ENCODE data around the gene EXOC6.

Gene EXOC6

GRCh38 chr10:93068411-93069244 lies 220.3 kb downstream of the EXOC6 start:
- peak; percentile 59 for DNase-seq (ENCODE audit: low read depth)
- no peak overlapping the region for H3K9ac ChIP-seq (ENCODE audit: low read length)
- no peaks in the 10 kb centered on the region for H3K36me3 ChIP-seq (ENCODE audit: control insufficient read depth, insufficient read depth, low read length, severe bottlenecking)
- H3K27me3 ChIP-seq (replicated peaks; ENCODE audit: control insufficient read depth, insufficient read depth, low read length): peaks cover 92% of the 10 kb centered on the region
- H3K9me3 ChIP-seq (ENCODE audit: control insufficient read depth, low read length): no peaks in the 10 kb centered on the region
- no peak overlapping the region for H3K4me3 ChIP-seq (ENCODE audit: low read length)
- H3K4me1 ChIP-seq (ENCODE audit: control insufficient read depth, insufficient read depth, low read length): peaks cover 12% of the 10 kb centered on the region

GRCh38 chr10:93069245-93069561 lies 220.9 kb downstream of the EXOC6 start:
- H3K36me3 ChIP-seq (ENCODE audit: control insufficient read depth, insufficient read depth, low read length, severe bottlenecking): no peaks in the 10 kb centered on the region
- peaks cover 92% of the 10 kb centered on the region for H3K27me3 ChIP-seq (replicated peaks; ENCODE audit: control insufficient read depth, insufficient read depth, low read length)
- H3K4me1 ChIP-seq (ENCODE audit: control insufficient read depth, insufficient read depth, low read length): peaks cover 12% of the 10 kb centered on the region

GRCh38 chr10:93070378-93071176 lies 222.3 kb downstream of the EXOC6 start:
- Histone ChIP-seq H3K4me1 (ENCODE audit: control insufficient read depth, insufficient read depth, low read length) (peaks cover 12% of the 10 kb centered on the region), H3K36me3 (ENCODE audit: control insufficient read depth, insufficient read depth, low read length, severe bottlenecking) (no peaks in the 10 kb centered on the region), H3K9me3 (ENCODE audit: control insufficient read depth, low read length) (no peaks in the 10 kb centered on the region), H3K4me3 (ENCODE audit: low read length) (no peak overlapping the region), H3K9ac (ENCODE audit: low read length) (no peak overlapping the region), H3K27me3 (replicated peaks; ENCODE audit: control insufficient read depth, insufficient read depth, low read length) (peaks cover 92% of the 10 kb centered on the region)
- no peak for DNase-seq (ENCODE audit: low read depth)

More at GRCh38 chr10:93069245-93069561, 220.9 kb downstream of the EXOC6 start:
- no peak overlapping the region for H3K9ac ChIP-seq (ENCODE audit: low read length)
- no peak overlapping the region for H3K4me3 ChIP-seq (ENCODE audit: low read length)
- DNase-seq (ENCODE audit: low read depth): no peak
- H3K9me3 ChIP-seq (ENCODE audit: control insufficient read depth, low read length): no peaks in the 10 kb centered on the region

- Histone ChIP-seq H3K9ac (ENCODE audit: low read length) (no peak overlapping the region), H3K9me3 (ENCODE audit: control insufficient read depth, low read length) (no peaks in the 10 kb centered on the region), H3K36me3 (ENCODE audit: control insufficient read depth, insufficient read depth, low read length, severe bottlenecking) (no peaks in the 10 kb centered on the region), H3K27me3 (replicated peaks; ENCODE audit: control insufficient read depth, insufficient read depth, low read length) (peaks cover 92% of the 10 kb centered on the region), H3K4me1 (ENCODE audit: control insufficient read depth, insufficient read depth, low read length) (peaks cover 12% of the 10 kb centered on the region), H3K4me3 (ENCODE audit: low read length) (no peak overlapping the region)
- DNase-seq (ENCODE audit: low read depth): no peak
Observed at GRCh38 chr10:93071177-93071472, 222.8 kb downstream of the EXOC6 start.

GRCh38 chr10:93071674-93072224 lies 223.4 kb downstream of the EXOC6 start:
- DNase-seq (ENCODE audit: low read depth): no peak

GRCh38 chr10:93072225-93072712 lies 223.9 kb downstream of the EXOC6 start:
- H3K9me3 ChIP-seq (ENCODE audit: control insufficient read depth, low read length): no peaks in the 10 kb centered on the region
- H3K9ac ChIP-seq (ENCODE audit: low read length): no peak overlapping the region
- H3K36me3 ChIP-seq (ENCODE audit: control insufficient read depth, insufficient read depth, low read length, severe bottlenecking): no peaks in the 10 kb centered on the region
- H3K4me3 ChIP-seq (ENCODE audit: low read length): peak overlapping the region; percentile 60
- no peak for DNase-seq (ENCODE audit: low read depth)
- H3K27me3 ChIP-seq (replicated peaks; ENCODE audit: control insufficient read depth, insufficient read depth, low read length): peaks cover 81% of the 10 kb centered on the region
- peaks cover 12% of the 10 kb centered on the region for H3K4me1 ChIP-seq (ENCODE audit: control insufficient read depth, insufficient read depth, low read length)

More at GRCh38 chr10:93071674-93072224, 223.4 kb downstream of the EXOC6 start:
- H3K27me3 ChIP-seq (replicated peaks; ENCODE audit: control insufficient read depth, insufficient read depth, low read length): peaks cover 86% of the 10 kb centered on the region
- H3K36me3 ChIP-seq (ENCODE audit: control insufficient read depth, insufficient read depth, low read length, severe bottlenecking): no peaks in the 10 kb centered on the region
- peaks cover 12% of the 10 kb centered on the region for H3K4me1 ChIP-seq (ENCODE audit: control insufficient read depth, insufficient read depth, low read length)
- no peaks in the 10 kb centered on the region for H3K9me3 ChIP-seq (ENCODE audit: control insufficient read depth, low read length)
- H3K9ac ChIP-seq (ENCODE audit: low read length): no peak overlapping the region
- H3K4me3 ChIP-seq (ENCODE audit: low read length): peak overlapping the region; percentile 60

- no peak overlapping the region for H3K9ac ChIP-seq (ENCODE audit: low read length)
- peaks cover 12% of the 10 kb centered on the region for H3K4me1 ChIP-seq (ENCODE audit: control insufficient read depth, insufficient read depth, low read length)
- no peaks in the 10 kb centered on the region for H3K9me3 ChIP-seq (ENCODE audit: control insufficient read depth, low read length)
- H3K4me3 ChIP-seq (ENCODE audit: low read length): no peak overlapping the region
- peaks cover 74% of the 10 kb centered on the region for H3K27me3 ChIP-seq (replicated peaks; ENCODE audit: control insufficient read depth, insufficient read depth, low read length)
- H3K36me3 ChIP-seq (ENCODE audit: control insufficient read depth, insufficient read depth, low read length, severe bottlenecking): no peaks in the 10 kb centered on the region
- DNase-seq (ENCODE audit: low read depth): no peak
Observed at GRCh38 chr10:93072713-93073538, 224.6 kb downstream of the EXOC6 start.

- H3K36me3 ChIP-seq (ENCODE audit: control insufficient read depth, insufficient read depth, low read length, severe bottlenecking): no peaks in the 10 kb centered on the region
- peaks cover 67% of the 10 kb centered on the region for H3K27me3 ChIP-seq (replicated peaks; ENCODE audit: control insufficient read depth, insufficient read depth, low read length)
- H3K4me3 ChIP-seq (ENCODE audit: low read length): no peak within 1 kb of the TSS
- no peak for DNase-seq (ENCODE audit: low read depth)
- no peak within 1 kb of the TSS for H3K9ac ChIP-seq (ENCODE audit: low read length)
- H3K9me3 ChIP-seq (ENCODE audit: control insufficient read depth, low read length): no peaks in the 10 kb centered on the region
- peaks cover 12% of the 10 kb centered on the region for H3K4me1 ChIP-seq (ENCODE audit: control insufficient read depth, insufficient read depth, low read length)
Observed at GRCh38 chr10:93073539-93074146, 225.3 kb downstream of the EXOC6 start, which contains the start of gene CYP26A1. CYP26A1 (plus strand) TSS chr10:93073893; CDS start chr10:93073935, 42 bp downstream.

GRCh38 chr10:93074147-93074596 lies 225.9 kb downstream of the EXOC6 start:
- Histone ChIP-seq H3K36me3 (ENCODE audit: control insufficient read depth, insufficient read depth, low read length, severe bottlenecking) (no peaks in the 10 kb centered on the region), H3K27me3 (replicated peaks; ENCODE audit: control insufficient read depth, insufficient read depth, low read length) (peaks cover 62% of the 10 kb centered on the region)
- no peak for DNase-seq (ENCODE audit: low read depth)

GRCh38 chr10:93074597-93075368 lies 226.5 kb downstream of the EXOC6 start:
- H3K4me3 ChIP-seq (ENCODE audit: low read length): no peak overlapping the region
- no peak overlapping the region for H3K9ac ChIP-seq (ENCODE audit: low read length)
- no peaks in the 10 kb centered on the region for H3K36me3 ChIP-seq (ENCODE audit: control insufficient read depth, insufficient read depth, low read length, severe bottlenecking)
- peaks cover 19% of the 10 kb centered on the region for H3K4me1 ChIP-seq (ENCODE audit: control insufficient read depth, insufficient read depth, low read length)
- peaks cover 57% of the 10 kb centered on the region for H3K27me3 ChIP-seq (replicated peaks; ENCODE audit: control insufficient read depth, insufficient read depth, low read length)
- no peak for DNase-seq (ENCODE audit: low read depth)
- H3K9me3 ChIP-seq (ENCODE audit: control insufficient read depth, low read length): no peaks in the 10 kb centered on the region

More at GRCh38 chr10:93074147-93074596, 225.9 kb downstream of the EXOC6 start:
- Histone ChIP-seq H3K4me1 (ENCODE audit: control insufficient read depth, insufficient read depth, low read length) (peaks cover 13% of the 10 kb centered on the region), H3K9me3 (ENCODE audit: control insufficient read depth, low read length) (no peaks in the 10 kb centered on the region), H3K9ac (ENCODE audit: low read length) (no peak overlapping the region), H3K4me3 (ENCODE audit: low read length) (no peak overlapping the region)

Data from adipocyte (in vitro differentiated cells).